B cell (primary cell): ENCODE results near the gene MAML3. TPM values are rescaled to one million over a fixed set of nuclear protein-coding genes. Genes with fewer than 3 reads are reported as not detected.

Experiments
- ATAC-seq: fragments of 200-7000 bp; cut with Tn5 transposase; one replicate; pipeline ENCODE4 v1.10.0; 2021; ENCODE audit warnings: low read depth, mild to moderate bottlenecking, moderate number of reproducible peaks, moderate library complexity
- CTCF ChIA-PET: fragments of 350-600 bp; sonication (Branson Sonifier 250); formaldehyde crosslinking; loops from one replicate; lab custom pipeline; 2021; ENCODE audit warnings: antibody characterized with exemption, inconsistent platforms; lab: Charles Lee
- POLR2A ChIA-PET: fragments of 350-600 bp; sonication (Branson Sonifier 250); formaldehyde crosslinking; loops from one replicate; lab custom pipeline; 2021; ENCODE audit warnings: antibody characterized with exemption; lab: Charles Lee
- DNase-seq: peaks from one replicate; pipeline ENCODE4 v3.0.0; 2013
- H2AFZ ChIP-seq: 2 replicates; pipeline ENCODE4 v1.6.1; 2012; ENCODE audit warnings: mild to moderate bottlenecking, low read depth, low read length; ENCODE audit not compliant: insufficient read depth, poor library complexity, severe bottlenecking
- H3K27ac ChIP-seq, 2 donors: 1 replicate in 1 of 2; 2 replicates in 1 of 2; pipeline ENCODE4 v1.5.1; 2012 to 2013; ENCODE audit warnings: low read length in 2 of 2, mild to moderate bottlenecking in 2 of 2, moderate library complexity in 1 of 2
- H3K27me3 ChIP-seq, 4 experiments: fragments of 200-600 bp in 1 of 4; sonication (generic) in 1 of 4; replicated peaks in 1 of 4; 1 replicate in 2 of 4; 2 replicates in 2 of 4; pipeline versions ENCODE4 v1.6.1 to v1.7.0; 2013 to 2016; ENCODE audit warnings: low read length in 3 of 4, mild to moderate bottlenecking in 2 of 4, mixed read lengths in 1 of 4, moderate library complexity in 1 of 4; ENCODE audit not compliant: insufficient read depth in 4 of 4, control insufficient read depth in 3 of 4; ENCODE audit errors: control extremely low read depth in 1 of 4
- H3K36me3 ChIP-seq, 2 experiments: replicated peaks in 1 of 2; 1 replicate in 1 of 2; 2 replicates in 1 of 2; pipeline versions ENCODE4 v1.6.1 to v1.7.1; 2013; ENCODE audit warnings: low read length in 1 of 2; ENCODE audit not compliant: insufficient read depth in 2 of 2, control insufficient read depth in 1 of 2; ENCODE audit errors: control extremely low read depth in 1 of 2, extremely low read depth in 1 of 2
- H3K4me1 ChIP-seq, 2 donors: fragments of 200-600 bp in 1 of 2; sonication (generic) in 1 of 2; 1 replicate in 1 of 2; 2 replicates in 1 of 2; pipeline versions ENCODE4 v1.5.1 to v1.6.1; 2013 to 2017; ENCODE audit warnings: low read length in 2 of 2; ENCODE audit not compliant: control insufficient read depth in 2 of 2, insufficient read depth in 2 of 2
- H3K4me2 ChIP-seq: replicated peaks from 2 replicates; pipeline ENCODE3; 2012; ENCODE audit warnings: mild to moderate bottlenecking, low read depth, low read length; ENCODE audit not compliant: poor library complexity, severe bottlenecking
- H3K4me3 ChIP-seq, 5 experiments: fragments of 200-600 bp in 1 of 5; sonication (generic) in 1 of 5; 1 replicate in 3 of 5; 2 replicates in 2 of 5; pipeline versions ENCODE4 v1.5.1 to v1.7.0; 2011 to 2016; ENCODE audit warnings: low read length in 4 of 5, mild to moderate bottlenecking in 4 of 5, low read depth in 2 of 5, control low read depth in 1 of 5, moderate library complexity in 1 of 5; ENCODE audit not compliant: insufficient read depth in 1 of 5; ENCODE audit errors: control extremely low read depth in 1 of 5, extremely low read depth in 1 of 5
- H3K79me2 ChIP-seq: fragments of 200-600 bp; sonication (generic); one replicate; pipeline ENCODE4 v1.6.0; 2016; ENCODE audit warnings: low read length; ENCODE audit not compliant: control insufficient read depth, insufficient read depth
- H3K9ac ChIP-seq: fragments of 200-600 bp; sonication (generic); 2 replicates; pipeline ENCODE4 v1.6.1; 2017; ENCODE audit warnings: mild to moderate bottlenecking, low read length, moderate library complexity
- H3K9me3 ChIP-seq, 3 donors: one replicate each; pipeline versions ENCODE4 v1.6.1 to v1.7.1; 2013; ENCODE audit warnings: low read length in 2 of 3; ENCODE audit not compliant: control insufficient read depth in 2 of 3, insufficient read depth in 1 of 3; ENCODE audit errors: control extremely low read depth in 1 of 3
- H4K20me1 ChIP-seq: 2 replicates; pipeline ENCODE4 v1.6.0; 2012; ENCODE audit warnings: mild to moderate bottlenecking, low read length; ENCODE audit not compliant: insufficient read depth, control insufficient read depth, poor library complexity, severe bottlenecking
- H3K27ac Mint-ChIP-seq: one replicate; pipeline ENCODE4 v1.8.0; 2021; ENCODE audit warnings: mixed read lengths
- H3K27me3 Mint-ChIP-seq: one replicate; pipeline ENCODE4 v1.8.0; 2021; ENCODE audit warnings: mixed read lengths
- H3K4me1 Mint-ChIP-seq: one replicate; pipeline ENCODE4 v1.8.0; 2021; ENCODE audit warnings: mixed read lengths
- H3K4me3 Mint-ChIP-seq: one replicate; pipeline ENCODE4 v1.8.0; 2021; ENCODE audit warnings: mixed read lengths
- H3K9me3 Mint-ChIP-seq: one replicate; pipeline ENCODE4 v1.8.0; 2022; ENCODE audit warnings: mixed read lengths; ENCODE audit not compliant: insufficient read depth
- CTCF ChIP-seq: fragments of 200-600 bp; IDR thresholded peaks from one replicate; pipeline ENCODE4 v1.8.0; 2022; ENCODE audit warnings: antibody characterized with exemption, mild to moderate bottlenecking
- EZH2 ChIP-seq: IDR thresholded peaks from 2 replicates; pipeline ENCODE4 v1.6.1; 2012; ENCODE audit warnings: borderline replicate concordance, low read depth, mild to moderate bottlenecking, moderate library complexity, low read length; ENCODE audit not compliant: insufficient read depth, poor library complexity, severe bottlenecking
- WGBS: methylation state at CpG from one replicate; pipeline ENCODE4 v1.1.5; 2013; ENCODE audit warnings: missing lambda C conversion rate; ENCODE audit not compliant: insufficient coverage; 5-methylcytosine and 5-hydroxymethylcytosine counted together
- intact Hi-C: fragments of 100-400 bp; cut with micrococcal nuclease; formaldehyde crosslinking; loops from one replicate; pipeline ENCODE4 v1.10.0; 2022
- polyA plus RNA-seq: library from polyadenylated mRNA; depleted of rRNA; stranded (reverse); fragments of >200 nt; gene quantifications from 2 replicates; pipeline ENCODE4 v1.2.3, GENCODE V29; 2012
- total RNA-seq, 2 donors: library from RNA; stranded (reverse); fragments of 120-200 nt in 1 of 2; gene quantifications; 1 replicate in 1 of 2; 2 replicates in 1 of 2; pipeline versions ENCODE4 v1.2.3 to v1.2.4, GENCODE V29; 2013 to 2022

The MAML3 gene
- total and polyA plus RNA-seq, 2 donors (not counting 1 experiment from before 2014, with no cell fraction given): 0.94 to 5.3 TPM

- H3K27me3 ChIP-seq: no peaks in the 10 kb centered on the region
- WGBS: 100% methylated on average over 1 of the region's 3 CpGs
- H3K4me3 ChIP-seq: no peak overlapping the region
- intact Hi-C loops: loop anchor here (5.0 kb wide), 1 partner anchor 48 kb away; no protein-coding TSS in a partner anchor
- no peaks in the 10 kb centered on the region for H3K36me3 ChIP-seq
- no peak overlapping the region for H3K4me2 ChIP-seq
- H3K9me3 ChIP-seq: peaks cover 0 to 3% (median 2%) of the 10 kb centered on the region in 3 donors
- H3K4me1 ChIP-seq: peaks cover 0 to 5% of the 10 kb centered on the region in 2 donors
- peaks cover 3% of the 10 kb centered on the region for H3K27me3 Mint-ChIP-seq
- no peaks in the 10 kb centered on the region for H3K9me3 Mint-ChIP-seq
- DNase-seq (no peak), ATAC-seq (no peak)
- no peak for TF ChIP-seq EZH2
- TF ChIP-seq CTCF: no peak
- no peaks in the 10 kb centered on the region for H4K20me1 ChIP-seq
- no peak overlapping the region for H3K4me3 Mint-ChIP-seq
- H2AFZ ChIP-seq: no peak overlapping the region
- no peaks in the 10 kb centered on the region for H3K79me2 ChIP-seq
- ChIA-PET CTCF (interaction anchor here (1.1 kb wide), 1 partner anchor 341 kb away, joined by 6 read pairs; no protein-coding TSS in a partner anchor), POLR2A (no interaction called here)
- no peak overlapping the region for H3K27ac Mint-ChIP-seq
- H3K27ac ChIP-seq: no peak overlapping the region
- no peak overlapping the region for H3K9ac ChIP-seq
- H3K4me1 Mint-ChIP-seq: peaks cover 11% of the 10 kb centered on the region
Measured at GRCh38 chr4:140018931-140019618, 134.9 kb downstream of the MAML3 start.

- H3K27ac Mint-ChIP-seq: no peak overlapping the region
- H3K4me1 Mint-ChIP-seq: peaks cover 15% of the 10 kb centered on the region
- H3K9me3 ChIP-seq: peaks cover 0 to 3% (median 2%) of the 10 kb centered on the region in 3 donors
- ChIA-PET CTCF (interaction anchor here (1.2 to 4.2 kb wide), 5 partner anchors 82 to 870 kb away, joined by 3 to 112 read pairs (median 5); no protein-coding TSS in a partner anchor), POLR2A (interaction anchor here (0.5 kb wide), 1 partner anchor 644 kb away, joined by 4 read pairs; no protein-coding TSS in a partner anchor)
- no peaks in the 10 kb centered on the region for H3K9me3 Mint-ChIP-seq
- DNase-seq (no peak), ATAC-seq (no peak)
- no peak overlapping the region for H3K9ac ChIP-seq
- H3K4me1 ChIP-seq: peaks cover 5% of the 10 kb centered on the region in 2 donors
- H3K4me3 Mint-ChIP-seq: no peak overlapping the region
- no peaks in the 10 kb centered on the region for H4K20me1 ChIP-seq
- H3K27me3 ChIP-seq: peaks cover 0 to 4% (median 2%) of the 10 kb centered on the region in 4 experiments
- no peak overlapping the region for H3K4me3 ChIP-seq
- H3K27me3 Mint-ChIP-seq: peaks cover 15% of the 10 kb centered on the region
- no CpG with 5 or more reads among the region's 5 CpGs for WGBS
- intact Hi-C loops: loop anchor here (5.0 kb wide), 2 partner anchors 38 to 138 kb away; partner anchors contain the start of gene MAML3
- TF ChIP-seq CTCF (no peak), EZH2 (no peak)
- H2AFZ ChIP-seq: no peak overlapping the region
- H3K27ac ChIP-seq: no peak overlapping the region
- H3K4me2 ChIP-seq: no peak overlapping the region
- H3K36me3 ChIP-seq: no peaks in the 10 kb centered on the region
- H3K79me2 ChIP-seq: no peaks in the 10 kb centered on the region
Measured at GRCh38 chr4:140014284-140014683, 139.7 kb downstream of the MAML3 start.
